Airway epithelial cell (primary cell): ENCODE results near the gene ARID4A. TPM values are rescaled to one million over a fixed set of nuclear protein-coding genes. Genes with fewer than 3 reads are reported as not detected.

ENCODE experiments used
- total RNA-seq: library from RNA; depleted of rRNA; stranded (reverse); fragments of >200 nt; gene quantifications from 2 replicates; pipeline ENCODE4 v1.2.3, GENCODE V29; 2015

ARID4A gene
- total RNA-seq = 3.6 and 5.0 TPM in 2 replicates

GRCh38 chr14:58298477-58299400 is at the start of gene ARID4A:
TSS of gene ARID4A (plus strand) at chr14:58298555. CDS start at chr14:58299855, 1,300 bp downstream.

GRCh38 chr14:58395812-58396788 is 97.7 kb downstream of the ARID4A start, which contains the start of gene TOMM20L:
TSS of gene TOMM20L (plus strand) at chr14:58395930. CDS start at chr14:58395958, 28 bp downstream.

Other genes with a start within 250 kb of the ARID4A start
- gene ARMH4, start 146.3 kb upstream of the ARID4A start, total RNA-seq = 0.07 TPM in 1 of 2 replicates, not detected in the other
- 40.6 and 54.6 TPM in 2 replicates for gene ACTR10, start 98.4 kb upstream of the ARID4A start, total RNA-seq
- 133 and 153 TPM in 2 replicates for gene PSMA3, start 53.7 kb upstream of the ARID4A start, total RNA-seq
- not detected in 2 replicates for gene TOMM20L, start 97.4 kb downstream of the ARID4A start, total RNA-seq
- 57.2 and 59.3 TPM in 2 replicates for gene TIMM9, start 129.0 kb downstream of the ARID4A start, total RNA-seq
- 11.6 and 14.5 TPM in 2 replicates for gene KIAA0586, start 129.2 kb downstream of the ARID4A start, total RNA-seq